ENCODE measurements around the gene GSTCD.

Gene GSTCD

GRCh38 chr4:105822061-105822460 lies 113.5 kb downstream of the GSTCD start:
- no peak overlapping the region for H3K4me3 ChIP-seq (ENCODE audit: low read depth, low read length)
- TF ChIP-seq CTCF (IDR thresholded peaks at IDR 0.05; ENCODE audit: low read depth, low read length, missing control alignments), result no peak
- in situ Hi-C loops (cut with HindIII; ENCODE audit: low sequenced_read_pairs), result no loop called here
- DNase-seq (ENCODE audit: low read depth), result no peak

GRCh38 chr4:105828074-105828473 lies 119.5 kb downstream of the GSTCD start:
- H3K4me3 ChIP-seq (ENCODE audit: low read depth, low read length), result no peak overlapping the region
- DNase-seq (ENCODE audit: low read depth), result no peak
- in situ Hi-C loops (cut with HindIII; ENCODE audit: low sequenced_read_pairs), result no loop called here
- no peak for TF ChIP-seq CTCF (IDR thresholded peaks at IDR 0.05; ENCODE audit: low read depth, low read length, missing control alignments)

- no peak for TF ChIP-seq CTCF (IDR thresholded peaks at IDR 0.05; ENCODE audit: low read depth, low read length, missing control alignments)
- in situ Hi-C loops (cut with HindIII; ENCODE audit: low sequenced_read_pairs), result no loop called here
- DNase-seq (ENCODE audit: low read depth), result no peak
- no peak overlapping the region for H3K4me3 ChIP-seq (ENCODE audit: low read depth, low read length)
Observed at GRCh38 chr4:105831189-105831588, 122.6 kb downstream of the GSTCD start.

GRCh38 chr4:105835177-105835576 lies 126.6 kb downstream of the GSTCD start:
- no peak for DNase-seq (ENCODE audit: low read depth)
- no peak for TF ChIP-seq CTCF (IDR thresholded peaks at IDR 0.05; ENCODE audit: low read depth, low read length, missing control alignments)
- no peak overlapping the region for H3K4me3 ChIP-seq (ENCODE audit: low read depth, low read length)
- in situ Hi-C loops (cut with HindIII; ENCODE audit: low sequenced_read_pairs), result no loop called here

GRCh38 chr4:105836537-105836936 lies 128.0 kb downstream of the GSTCD start:
- no peak for TF ChIP-seq CTCF (IDR thresholded peaks at IDR 0.05; ENCODE audit: low read depth, low read length, missing control alignments)
- DNase-seq (ENCODE audit: low read depth), result no peak
- no peak overlapping the region for H3K4me3 ChIP-seq (ENCODE audit: low read depth, low read length)
- in situ Hi-C loops (cut with HindIII; ENCODE audit: low sequenced_read_pairs), result no loop called here

- in situ Hi-C loops (cut with HindIII; ENCODE audit: low sequenced_read_pairs), result no loop called here
- DNase-seq (ENCODE audit: low read depth), result no peak
- TF ChIP-seq CTCF (IDR thresholded peaks at IDR 0.05; ENCODE audit: low read depth, low read length, missing control alignments), result no peak
- H3K4me3 ChIP-seq (ENCODE audit: low read depth, low read length), result no peak overlapping the region
Observed at GRCh38 chr4:105837037-105837436, 128.5 kb downstream of the GSTCD start.

- no peak for DNase-seq (ENCODE audit: low read depth)
- TF ChIP-seq CTCF (IDR thresholded peaks at IDR 0.05; ENCODE audit: low read depth, low read length, missing control alignments), result no peak
- H3K4me3 ChIP-seq (ENCODE audit: low read depth, low read length), result no peak overlapping the region
- in situ Hi-C loops (cut with HindIII; ENCODE audit: low sequenced_read_pairs), result no loop called here
Observed at GRCh38 chr4:105838082-105838481, 129.5 kb downstream of the GSTCD start.
